NT2/D1 (cell line): ENCODE results near the gene GRP.

Source experiments
- DNase-seq: peaks from one replicate; pipeline ENCODE4 v3.0.0-alpha.2; 2011; ENCODE audit warnings: low read depth, low spot score
- H3K27me3 ChIP-seq: 2 replicates; pipeline ENCODE4 v1.6.0; 2011; ENCODE audit warnings: mild to moderate bottlenecking; ENCODE audit not compliant: insufficient read length, insufficient read depth
- H3K36me3 ChIP-seq: 2 replicates; pipeline ENCODE4 v1.6.1; 2011; ENCODE audit warnings: mild to moderate bottlenecking, low read length, mixed read lengths; ENCODE audit not compliant: insufficient read depth, insufficient read length
- H3K4me1 ChIP-seq: 2 replicates; pipeline ENCODE4 v1.5.1; 2011; ENCODE audit not compliant: insufficient read depth, insufficient read length
- H3K4me3 ChIP-seq: 2 replicates; pipeline ENCODE4 v1.5.1; 2011; ENCODE audit warnings: low read depth; ENCODE audit not compliant: insufficient read length
- H3K9ac ChIP-seq: 2 replicates; pipeline ENCODE4 v1.6.0; 2011; ENCODE audit warnings: low read depth; ENCODE audit not compliant: insufficient read length
- H3K9me3 ChIP-seq: 2 replicates; pipeline ENCODE4 v1.5.1; 2011; ENCODE audit warnings: mild to moderate bottlenecking, low read length; ENCODE audit not compliant: insufficient read depth
- SUZ12 ChIP-seq: IDR thresholded peaks from 2 replicates; pipeline ENCODE4 v1.6.1; 2011; ENCODE audit not compliant: insufficient read length, insufficient read depth; ENCODE audit errors: extremely low read depth
- YY1 ChIP-seq: IDR thresholded peaks from 2 replicates; pipeline ENCODE4 v1.6.1; 2011; ENCODE audit not compliant: insufficient read length, insufficient read depth
- ZNF274 ChIP-seq: IDR thresholded peaks from 2 replicates; pipeline ENCODE4 v1.6.1; 2011; ENCODE audit warnings: mild to moderate bottlenecking, low read depth, low read length

GRP gene

GRCh38 chr18:59264651-59265245, 44.8 kb downstream of the GRP start:
- Histone ChIP-seq H3K4me3 (no peak overlapping the region), H3K9ac (no peak overlapping the region), H3K4me1 (no peaks in the 10 kb centered on the region), H3K36me3 (no peaks in the 10 kb centered on the region), H3K9me3 (peaks cover 25% of the 10 kb centered on the region), H3K27me3 (no peaks in the 10 kb centered on the region)
- TF ChIP-seq YY1 (no peak), ZNF274 (no peak), SUZ12 (no peak)
- DNase-seq, result no peak

- peaks cover 32% of the 10 kb centered on the region for H3K9me3 ChIP-seq
- H3K4me1 ChIP-seq, result no peaks in the 10 kb centered on the region
- no peak overlapping the region for H3K9ac ChIP-seq
- no peaks in the 10 kb centered on the region for H3K27me3 ChIP-seq
- no peak for TF ChIP-seq ZNF274
- TF ChIP-seq YY1, result no peak
- H3K36me3 ChIP-seq, result no peaks in the 10 kb centered on the region
- no peak overlapping the region for H3K4me3 ChIP-seq
- DNase-seq, result no peak
Measured at GRCh38 chr18:59265246-59265973, 45.5 kb downstream of the GRP start.

GRCh38 chr18:59265974-59266369, 46.0 kb downstream of the GRP start:
- Histone ChIP-seq H3K9me3 (peaks cover 37% of the 10 kb centered on the region), H3K9ac (no peak overlapping the region), H3K4me3 (no peak overlapping the region), H3K4me1 (no peaks in the 10 kb centered on the region), H3K36me3 (no peaks in the 10 kb centered on the region), H3K27me3 (no peaks in the 10 kb centered on the region)
- TF ChIP-seq SUZ12 (no peak), ZNF274 (no peak), YY1 (no peak)
- no peak for DNase-seq

- no peaks in the 10 kb centered on the region for H3K27me3 ChIP-seq
- no peak for DNase-seq
- peaks cover 41% of the 10 kb centered on the region for H3K9me3 ChIP-seq
Measured at GRCh38 chr18:59266459-59266858, 46.5 kb downstream of the GRP start.

GRCh38 chr18:59266886-59267502, 47.0 kb downstream of the GRP start:
- H3K4me3 ChIP-seq, result no peak overlapping the region
- no peaks in the 10 kb centered on the region for H3K27me3 ChIP-seq

More at GRCh38 chr18:59266459-59266858, 46.5 kb downstream of the GRP start:
- Histone ChIP-seq H3K4me3 (no peak overlapping the region), H3K9ac (no peak overlapping the region), H3K36me3 (no peaks in the 10 kb centered on the region), H3K4me1 (no peaks in the 10 kb centered on the region)
- TF ChIP-seq YY1 (no peak), SUZ12 (no peak), ZNF274 (no peak)

DNA sequence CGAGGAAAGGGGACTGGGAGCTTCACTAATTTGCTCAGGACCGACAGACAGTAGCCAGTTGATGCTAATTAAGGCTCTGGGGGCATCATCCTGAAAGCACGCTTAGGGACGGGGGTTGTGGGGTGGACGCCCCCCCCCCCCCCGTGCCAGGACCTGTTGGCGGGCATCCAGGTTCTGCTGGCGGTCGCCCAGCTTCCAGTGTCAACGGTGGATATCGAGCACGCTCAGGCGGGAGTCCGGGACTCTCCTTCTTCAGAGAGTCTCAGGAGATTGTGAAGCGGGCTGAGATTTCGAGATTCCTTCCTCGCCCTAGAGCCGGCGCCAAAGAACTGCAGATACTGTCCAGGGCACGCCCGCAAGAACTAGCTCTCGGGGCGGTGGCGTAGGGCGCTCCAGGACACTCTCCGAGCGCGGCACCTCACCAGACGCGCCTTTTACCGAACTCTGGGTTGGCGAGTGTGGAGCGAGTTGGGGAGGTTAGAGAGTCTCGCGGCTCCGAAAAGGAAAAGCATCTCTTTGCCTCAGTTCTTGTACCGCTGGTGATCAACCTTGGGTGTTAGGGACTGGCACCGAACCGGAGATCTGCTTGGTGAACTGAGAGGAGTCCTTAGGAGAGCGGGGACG, 47.7 kb downstream of the GRP start:
- H3K9me3 ChIP-seq, result peaks cover 53% of the 10 kb centered on the region
- H3K27me3 ChIP-seq, result no peaks in the 10 kb centered on the region
- no peak for DNase-seq
- H3K4me3 ChIP-seq, result no peak overlapping the region
- H3K4me1 ChIP-seq, result no peaks in the 10 kb centered on the region
- no peaks in the 10 kb centered on the region for H3K36me3 ChIP-seq
- H3K9ac ChIP-seq, result no peak overlapping the region
- TF ChIP-seq ZNF274 (no peak), SUZ12 (no peak), YY1 (no peak)

More at GRCh38 chr18:59266886-59267502, 47.0 kb downstream of the GRP start:
- H3K9ac ChIP-seq, result no peak overlapping the region
- peaks cover 47% of the 10 kb centered on the region for H3K9me3 ChIP-seq
- no peak for DNase-seq
- TF ChIP-seq ZNF274 (no peak), SUZ12 (no peak), YY1 (no peak)
- H3K4me1 ChIP-seq, result no peaks in the 10 kb centered on the region
- no peaks in the 10 kb centered on the region for H3K36me3 ChIP-seq
